Measurements from ENCODE around the gene DERA.
"Not testable (repeated sequence)": the region's sequence is repeated elsewhere in the genome, so short reads cannot be mapped to it uniquely, and the experiment has no call there.

Gene DERA

DNA sequence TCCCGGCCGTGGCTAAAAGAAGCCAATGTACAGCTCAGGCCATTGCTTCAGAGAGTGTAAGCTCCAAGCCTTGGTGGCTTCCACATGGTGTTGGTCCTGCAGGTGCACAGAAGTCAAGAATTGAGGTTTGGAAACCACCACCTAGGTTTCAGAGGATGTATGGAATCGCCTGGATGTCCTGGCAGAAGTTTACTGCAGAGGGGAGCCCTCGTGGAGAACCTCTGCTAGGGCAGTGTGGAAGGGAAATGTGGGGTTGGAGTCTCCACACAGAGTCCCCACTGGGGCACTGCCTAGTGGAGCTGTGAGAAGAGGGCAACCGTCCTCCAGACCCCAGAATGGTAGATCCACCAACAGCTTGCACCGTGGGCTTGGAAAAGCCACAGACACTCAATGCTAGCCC, 103.3 kb downstream of the DERA start:
- not testable (repeated sequence) for DNase-seq

DNA sequence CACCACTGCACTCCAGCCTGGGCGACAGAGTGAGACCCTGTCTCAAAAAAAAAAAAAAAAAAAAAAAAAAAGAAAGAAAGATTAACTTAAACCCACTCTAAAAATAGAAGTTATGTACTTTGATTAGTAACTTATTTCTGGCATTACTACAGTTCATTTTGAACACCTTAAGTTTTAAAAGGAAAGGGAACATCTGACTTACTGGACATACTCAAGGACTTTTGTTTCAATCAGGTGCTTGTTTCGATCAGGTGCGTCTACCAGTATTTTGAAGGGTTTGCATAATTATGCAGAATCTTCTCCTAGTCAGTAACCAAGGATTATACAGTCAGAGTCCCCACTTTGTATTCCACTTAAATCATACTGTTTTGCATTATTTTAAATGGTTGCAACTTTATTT, 105.6 kb downstream of the DERA start:
- no peak for DNase-seq

DNA sequence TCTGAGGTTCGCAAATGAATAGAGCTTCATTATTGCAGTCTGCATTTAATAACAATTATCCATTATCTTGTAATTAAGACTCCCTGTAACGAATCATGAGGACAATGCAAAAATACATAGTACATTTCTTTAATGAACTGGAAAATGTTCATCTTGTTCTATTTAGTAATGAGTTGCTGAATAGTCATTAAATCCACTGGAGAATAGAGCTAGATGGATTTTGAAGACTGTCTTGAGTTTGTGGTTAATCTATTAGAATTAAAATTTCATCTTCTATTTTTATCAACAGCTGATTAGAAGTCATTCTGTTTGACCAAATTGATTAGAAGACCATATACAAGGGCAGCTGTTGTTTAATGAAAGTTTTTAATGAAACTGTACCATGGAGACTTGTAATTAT, 107.2 kb downstream of the DERA start:
- DNase-seq: no peak

DNA sequence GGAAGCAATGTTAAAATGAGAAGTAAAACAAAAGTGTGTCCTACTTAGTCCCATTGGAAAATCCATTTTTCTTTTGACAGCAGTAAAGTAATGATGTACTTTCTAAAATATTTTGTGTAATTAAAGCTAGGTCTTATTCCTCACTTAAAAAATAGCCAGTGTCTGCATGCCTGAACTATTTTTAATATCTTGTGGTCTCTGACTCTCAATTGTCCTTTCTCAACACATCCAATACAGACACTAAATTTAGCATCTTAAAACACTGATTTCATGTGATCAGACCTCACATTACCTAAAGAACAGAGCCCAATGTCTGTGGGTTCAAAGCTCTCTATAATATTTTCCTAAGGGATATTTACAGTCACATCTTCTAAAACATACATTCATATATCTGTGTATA, 108.0 kb downstream of the DERA start:
- DNase-seq: no peak

DNA sequence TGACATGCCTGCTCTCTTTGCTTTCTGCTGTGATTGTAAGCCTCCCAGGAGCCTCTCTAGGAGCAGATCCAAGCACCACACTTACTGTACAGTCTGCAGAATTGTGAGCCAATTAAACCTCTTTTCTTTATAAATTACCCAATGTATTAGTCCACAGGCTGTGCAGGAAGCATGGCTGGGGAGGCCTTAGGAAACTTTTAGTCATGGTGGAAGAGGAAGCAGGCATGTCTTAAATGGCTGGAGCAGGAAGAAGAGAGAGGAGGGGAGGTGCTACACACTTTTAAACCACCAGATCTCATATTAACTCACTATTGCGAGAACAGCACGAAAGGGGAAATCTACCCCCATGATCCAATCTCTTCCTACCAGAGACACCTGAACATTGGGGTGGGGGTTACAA, 108.9 kb downstream of the DERA start:
- peak in 1 of 2 donors; percentile 13 for DNase-seq

DNA sequence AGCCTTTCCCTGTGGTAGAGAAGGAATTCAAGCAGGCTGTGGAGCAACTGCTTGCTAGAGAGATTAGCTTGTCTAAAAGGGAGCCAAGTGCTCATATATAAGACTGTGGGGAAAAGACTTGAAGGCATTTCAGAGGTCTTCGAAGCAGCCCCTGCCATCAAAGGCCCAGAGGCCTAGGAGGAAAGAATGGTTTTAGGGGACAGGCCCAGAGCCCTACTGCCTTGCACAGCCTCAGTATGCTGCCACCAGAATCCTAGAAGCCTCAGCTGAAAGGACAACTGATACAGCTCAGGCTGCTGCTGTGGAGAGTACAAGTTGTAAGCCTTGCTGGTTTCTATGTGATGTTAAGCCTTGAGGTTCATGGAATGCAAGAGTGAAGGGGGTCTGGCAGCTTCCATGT, 109.9 kb downstream of the DERA start:
- DNase-seq: no peak

DNA sequence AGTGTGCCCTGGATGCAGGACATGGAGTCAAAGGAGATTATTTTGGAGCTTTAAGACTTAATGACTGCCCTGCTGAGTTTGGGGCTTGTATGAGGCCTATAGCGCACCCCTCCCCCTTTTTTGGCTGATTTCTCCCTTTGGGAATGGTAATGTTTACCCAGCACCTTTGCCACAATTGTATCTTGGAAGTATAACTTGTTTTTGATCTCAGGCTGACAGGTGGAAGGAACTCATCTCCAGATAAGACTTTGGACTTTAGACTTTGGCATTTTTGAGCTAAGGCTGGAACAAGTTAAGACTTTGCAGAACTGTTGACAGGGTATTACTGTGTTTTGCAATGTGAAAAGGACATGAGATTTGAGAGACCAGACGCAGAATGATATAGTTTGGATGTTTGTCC, 110.5 kb downstream of the DERA start:
- DNase-seq: no peak

DNA sequence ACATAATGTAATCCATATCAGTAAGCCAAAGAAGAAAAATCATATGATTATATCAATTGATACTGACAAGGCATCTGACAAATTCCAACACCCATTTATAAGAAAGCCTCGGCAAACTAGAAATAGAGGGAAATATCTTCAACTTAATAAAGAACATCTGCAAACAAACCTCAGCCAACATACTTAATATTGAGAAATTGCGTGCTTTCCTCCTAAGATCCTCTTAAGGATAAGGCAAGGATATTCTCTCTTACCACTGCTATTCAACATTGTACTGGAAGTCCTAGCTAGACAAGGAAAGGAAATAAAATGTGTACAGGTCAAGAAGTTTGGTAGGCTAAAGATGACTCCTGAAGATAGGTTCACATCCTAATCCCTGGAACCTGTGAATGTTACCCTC, 115.9 kb downstream of the DERA start:
- no peak for DNase-seq

DNA sequence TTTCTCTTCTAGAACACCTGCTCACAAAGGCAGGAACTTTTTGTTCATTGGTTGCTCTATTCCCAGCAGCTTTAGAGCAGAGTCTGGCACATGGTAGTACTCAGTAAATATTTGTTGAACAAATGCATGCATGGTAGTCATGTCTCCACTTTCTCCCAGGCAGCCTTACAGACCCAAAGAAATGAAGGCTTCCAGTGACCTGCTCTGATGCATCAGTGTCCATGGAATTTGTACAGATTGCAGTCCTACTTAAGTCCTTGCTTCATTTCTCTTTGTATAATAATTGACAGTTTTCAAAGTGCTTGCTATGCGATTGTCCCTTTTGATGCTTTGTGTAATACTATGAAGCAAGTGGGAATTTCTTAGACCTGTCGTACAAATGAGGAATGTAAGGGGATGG, 119.6 kb downstream of the DERA start:
- DNase-seq: no peak

DNA sequence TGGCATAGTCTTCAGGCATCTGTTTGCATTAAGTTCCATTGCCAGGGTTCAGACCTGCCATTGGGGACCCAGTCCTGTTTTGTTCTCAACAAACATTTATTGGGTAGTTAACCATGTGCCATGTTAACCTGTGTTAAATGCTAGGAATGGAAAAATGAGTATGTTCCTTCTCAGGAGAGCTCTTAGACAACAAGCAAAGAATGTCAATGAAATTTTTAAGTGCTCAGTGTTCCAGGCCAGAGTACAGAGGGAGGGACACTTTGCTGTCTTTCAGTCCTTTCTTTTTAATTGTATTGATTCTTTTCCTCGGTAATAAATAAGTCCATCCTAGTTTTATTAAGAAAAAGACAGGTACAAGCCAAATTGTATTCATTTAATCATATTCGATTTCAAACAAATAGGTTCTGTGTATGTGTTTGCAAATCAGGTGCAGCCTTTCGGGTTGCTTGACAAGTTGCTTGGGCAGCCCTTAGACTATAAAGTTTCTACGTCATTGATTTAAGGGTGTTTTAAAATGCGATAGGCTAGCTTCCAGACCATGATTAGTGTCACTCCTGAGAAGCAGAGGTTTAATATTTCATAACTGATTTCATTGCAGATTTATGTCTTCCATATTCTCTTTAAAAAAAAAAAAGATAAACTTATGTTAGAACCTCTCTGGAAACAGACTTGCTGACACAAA, 123.1 kb downstream of the DERA start:
- no peak for DNase-seq

DNA sequence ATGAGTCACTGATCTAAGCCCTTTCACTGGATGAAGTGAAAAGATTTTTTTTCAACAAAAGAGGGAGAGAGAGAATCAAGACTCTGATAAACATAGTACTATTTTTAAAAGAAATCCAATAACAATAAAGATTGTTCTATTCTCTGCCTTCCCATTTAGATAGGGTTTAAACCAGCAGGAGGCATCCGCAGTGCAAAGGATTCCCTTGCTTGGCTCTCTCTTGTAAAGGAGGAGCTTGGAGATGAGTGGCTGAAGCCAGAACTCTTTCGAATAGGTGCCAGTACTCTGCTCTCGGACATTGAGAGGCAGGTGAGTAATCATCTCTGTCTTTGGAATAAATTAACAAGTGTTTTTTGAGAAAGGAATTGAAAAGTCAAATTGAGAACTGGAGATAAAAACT, 124.9 kb downstream of the DERA start:
- no peak for DNase-seq

DNA sequence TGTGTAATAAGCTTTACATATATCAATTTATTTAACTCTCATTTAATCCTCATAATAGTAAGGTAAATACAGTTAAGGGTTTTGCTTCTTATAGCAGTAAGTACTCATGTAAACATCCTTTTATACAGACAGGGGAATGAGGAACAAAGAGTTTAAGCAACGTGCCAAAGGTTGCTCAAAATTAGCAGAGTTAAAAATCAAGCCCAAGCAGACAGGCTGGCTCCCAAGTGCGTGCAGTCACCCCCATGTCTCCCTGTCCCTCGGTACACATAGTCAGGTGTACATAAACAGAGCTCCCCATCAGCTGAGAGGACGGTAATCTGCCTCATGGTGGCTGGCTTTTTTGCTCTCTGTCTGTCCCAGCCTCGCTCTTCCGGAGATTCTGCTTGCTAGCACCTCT, 126.4 kb downstream of the DERA start:
- DNase-seq: no peak

DNA sequence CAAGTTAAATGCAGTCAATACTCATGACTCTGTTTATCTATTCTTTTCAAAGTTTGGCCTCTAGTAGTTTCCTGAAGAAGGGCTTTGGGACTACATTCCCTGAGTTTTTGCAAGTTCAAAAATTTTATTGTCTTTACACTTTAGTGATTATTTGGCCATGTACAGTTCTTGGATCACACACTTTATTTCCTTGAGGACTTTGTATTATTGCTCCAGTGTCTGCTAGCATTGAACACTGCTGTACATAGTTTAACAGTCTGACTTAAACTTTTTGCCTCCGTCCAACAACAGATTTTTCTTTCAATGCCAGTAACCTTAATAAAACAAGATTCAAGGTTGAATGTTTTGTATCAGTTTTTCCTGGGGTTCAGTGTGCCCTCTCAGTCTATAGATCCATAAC, 132.3 kb downstream of the DERA start:
- DNase-seq: no peak

DNA sequence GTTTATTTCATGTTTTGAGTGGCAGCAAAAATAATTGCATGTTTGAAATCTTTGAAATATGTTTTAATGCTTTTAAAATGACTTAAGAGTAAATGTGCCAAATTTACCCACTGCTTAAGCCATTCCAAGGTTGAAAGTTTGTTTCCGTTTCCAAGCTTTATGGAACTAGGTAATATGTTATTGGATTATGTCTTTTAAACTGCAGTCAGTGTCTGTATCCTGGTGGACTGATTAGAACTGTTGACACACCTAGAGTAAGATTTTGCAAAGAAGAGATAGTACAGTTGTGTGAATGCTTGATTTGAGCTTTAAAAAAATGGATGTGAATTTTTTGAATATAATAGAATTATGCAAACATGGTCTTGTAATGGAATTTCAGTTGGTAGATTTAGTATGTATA, 135.1 kb downstream of the DERA start:
- DNase-seq: no peak

DNA sequence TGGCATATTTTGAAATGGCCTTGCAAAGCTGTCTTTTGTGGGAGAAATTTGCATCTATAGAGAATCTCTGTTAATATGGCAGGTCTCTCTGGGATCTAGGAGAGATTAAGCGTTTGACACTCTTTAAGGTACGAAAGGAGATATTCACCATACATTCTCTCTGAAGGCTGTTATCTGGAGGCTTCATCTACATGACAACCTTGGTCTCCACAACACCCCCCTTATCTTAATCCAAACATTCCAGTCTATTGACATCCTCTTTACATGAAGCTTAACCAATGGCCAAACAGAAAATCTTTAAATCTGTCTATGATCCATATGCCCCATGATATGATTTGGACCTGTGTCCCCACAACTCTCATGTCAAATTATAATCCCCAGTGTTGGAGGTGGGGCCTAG, 137.4 kb downstream of the DERA start:
- DNase-seq: no peak

DNA sequence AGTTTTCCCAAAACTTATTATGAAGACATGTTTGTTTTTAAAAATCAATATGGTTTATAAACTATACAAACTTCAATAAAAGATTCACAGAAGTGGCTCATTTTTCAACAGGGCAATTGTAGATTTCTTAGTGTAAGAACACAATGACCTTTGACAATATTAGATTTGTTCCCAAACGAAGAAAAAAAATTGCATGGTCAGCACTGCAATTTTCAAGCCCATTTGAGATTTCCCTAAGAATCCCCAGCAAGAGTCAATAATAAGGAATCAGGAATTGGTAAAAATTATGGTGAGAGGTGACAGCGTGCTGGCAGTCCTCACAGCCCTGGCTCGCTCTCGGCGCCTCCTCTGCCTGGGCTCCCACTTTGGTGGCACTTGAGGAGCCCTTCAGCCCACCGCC, 145.8 kb downstream of the DERA start:
- DNase-seq: no peak

DNA sequence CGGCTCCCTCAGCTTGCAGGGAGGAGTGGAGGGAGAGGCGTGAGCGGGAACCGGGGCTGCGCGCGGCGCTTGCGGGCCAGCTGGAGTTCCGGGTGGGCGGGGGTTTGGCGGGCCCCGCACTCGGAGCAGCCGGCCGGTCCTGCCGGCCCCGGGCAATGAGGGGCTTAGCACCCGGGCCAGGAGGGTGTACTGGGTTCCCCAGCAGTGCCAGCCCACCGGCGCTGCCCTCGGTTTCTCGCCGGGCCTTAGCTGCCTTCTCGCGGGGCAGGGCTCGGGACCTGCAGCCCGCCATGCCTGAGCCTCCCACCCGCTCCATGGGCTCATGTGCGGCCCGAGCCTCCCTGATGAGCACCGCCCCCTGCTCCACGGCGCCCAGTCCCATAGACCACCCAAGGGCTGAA, 146.2 kb downstream of the DERA start:
- DNase-seq: not testable (repeated sequence)

DNA sequence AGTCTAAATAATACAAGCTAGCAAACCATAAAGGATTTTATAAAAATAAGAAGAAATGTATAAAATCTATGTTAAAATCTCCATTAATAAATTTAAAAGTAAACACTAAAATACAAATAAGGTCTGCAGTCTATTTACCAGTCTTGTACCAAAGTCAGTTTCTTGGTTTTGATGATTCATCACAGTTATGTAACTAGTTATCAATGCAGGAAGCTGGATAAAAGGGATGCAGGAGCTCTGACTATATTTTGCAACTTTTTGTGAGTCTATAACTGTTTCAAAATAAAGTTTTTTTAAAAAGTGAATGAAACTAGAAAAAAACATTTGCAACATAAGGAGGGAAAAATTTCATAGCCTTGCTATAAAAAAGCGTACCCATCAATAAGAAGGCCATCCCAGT, 151.5 kb downstream of the DERA start:
- DNase-seq: peak; percentile 10 to 26

DNA sequence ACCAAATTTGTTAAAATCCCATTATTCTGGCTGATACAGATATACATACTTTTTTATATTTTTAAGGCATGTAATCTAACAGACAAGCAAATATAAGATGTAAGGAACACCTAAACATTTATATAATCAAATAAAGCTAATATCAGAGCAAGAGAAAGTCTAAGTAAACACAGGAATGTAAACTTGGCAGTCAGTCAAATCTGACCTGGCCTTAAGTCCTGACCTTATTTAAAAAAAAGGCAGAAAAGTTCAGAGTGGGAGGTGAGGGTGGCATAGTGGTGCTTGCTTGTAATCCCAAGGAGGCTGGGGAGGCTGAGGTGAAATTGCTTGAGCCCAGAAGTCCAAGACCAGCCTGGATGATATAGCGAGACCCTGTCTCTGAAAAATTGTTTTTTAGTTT, 152.6 kb downstream of the DERA start:
- DNase-seq: no peak

DNA sequence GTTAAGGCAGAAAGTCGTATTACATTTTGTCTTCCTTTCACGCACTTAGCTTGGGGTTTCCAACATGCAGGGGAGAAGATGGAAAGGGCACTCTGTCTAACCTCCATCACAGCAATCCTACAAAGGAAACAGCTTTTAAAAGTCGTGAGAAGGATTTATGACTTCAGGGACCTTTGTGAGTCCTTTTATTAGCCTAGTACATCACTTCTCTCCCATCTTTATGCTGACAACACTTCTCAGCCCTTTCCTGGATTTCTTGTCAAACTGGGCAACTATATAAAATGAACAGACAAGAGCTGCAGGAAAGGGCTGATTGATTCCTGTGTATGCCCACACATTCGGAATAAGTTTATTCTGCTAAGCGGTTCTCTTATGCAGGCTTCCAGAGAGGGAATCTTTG, 159.0 kb downstream of the DERA start:
- no peak for DNase-seq

DNA sequence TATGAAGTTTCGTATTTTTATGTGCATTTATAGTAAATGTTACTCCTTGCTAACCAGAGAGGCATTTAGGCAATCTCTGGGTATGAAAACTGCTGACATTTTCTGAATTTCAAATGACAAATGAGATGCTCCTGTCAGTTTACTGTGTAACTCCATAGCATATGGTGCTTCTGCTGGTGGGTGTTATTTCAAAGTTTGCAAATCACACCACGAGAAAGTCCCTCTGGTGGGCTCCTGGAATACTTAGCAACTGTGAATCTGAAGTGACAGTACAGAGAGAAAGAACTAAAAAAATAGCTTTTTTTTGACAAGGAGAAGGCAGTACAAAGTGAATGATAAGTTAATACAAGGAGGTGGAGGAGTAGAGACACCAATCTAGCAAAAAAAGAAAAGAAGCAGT, 161.5 kb downstream of the DERA start:
- DNase-seq: no peak

DNA sequence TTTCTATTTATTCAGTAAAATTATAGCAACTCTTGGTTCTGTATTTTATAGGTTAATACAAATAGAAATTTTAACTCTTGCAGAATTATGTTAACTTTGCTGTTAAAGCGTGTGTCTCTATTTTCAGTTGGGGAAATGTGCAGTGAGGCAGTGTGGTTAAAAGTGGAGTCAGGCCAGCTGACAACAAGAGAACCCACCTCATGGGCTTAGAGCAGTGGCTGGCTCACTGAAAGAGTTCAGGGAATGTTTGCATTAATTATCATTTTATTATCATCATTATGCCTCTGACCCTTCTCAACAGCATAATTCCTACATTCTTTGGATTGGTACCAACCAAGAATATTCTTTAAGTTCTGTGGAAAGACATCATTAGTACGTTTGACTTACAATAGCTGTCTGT, 163.8 kb downstream of the DERA start:
- DNase-seq: no peak

DNA sequence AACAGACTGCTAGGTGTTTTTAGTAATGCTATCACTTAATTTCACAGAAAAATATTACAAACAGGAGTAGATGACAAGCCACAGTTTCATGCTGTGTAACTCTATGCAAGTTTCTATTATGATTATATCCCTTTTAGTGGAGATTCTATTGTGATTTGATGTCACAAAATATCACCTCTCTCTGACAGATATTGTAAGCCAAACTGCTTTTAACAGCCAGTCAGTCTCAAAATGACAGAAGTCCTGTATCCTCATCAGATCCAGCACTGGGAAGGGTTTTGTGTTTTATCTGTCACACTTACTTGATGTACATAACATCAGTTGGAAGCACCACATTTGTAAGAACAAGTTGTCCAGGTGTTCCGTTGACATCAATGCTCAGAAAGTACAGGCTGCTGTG, 164.8 kb downstream of the DERA start:
- DNase-seq: no peak

DNA sequence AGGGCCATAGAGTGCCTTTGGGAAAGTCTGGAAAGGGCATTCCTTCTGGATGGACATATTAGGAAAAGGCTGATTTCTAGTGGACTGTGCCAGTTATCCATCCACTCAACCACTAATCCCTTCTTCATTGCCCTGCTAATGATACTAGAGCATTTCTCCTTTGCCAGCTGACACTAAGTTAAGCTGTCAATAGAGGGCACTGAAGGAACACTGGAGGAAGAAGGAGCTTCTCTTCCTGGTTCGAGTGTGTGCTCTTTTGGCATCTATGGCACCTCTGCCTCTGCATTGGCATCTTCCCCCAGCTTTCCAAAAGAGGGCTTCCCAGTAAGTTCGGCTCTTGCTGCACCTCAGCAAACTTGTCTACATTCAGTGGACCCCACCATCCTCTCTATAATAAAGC, 165.4 kb downstream of the DERA start:
- DNase-seq: peak; percentile 38 to 64

DNA sequence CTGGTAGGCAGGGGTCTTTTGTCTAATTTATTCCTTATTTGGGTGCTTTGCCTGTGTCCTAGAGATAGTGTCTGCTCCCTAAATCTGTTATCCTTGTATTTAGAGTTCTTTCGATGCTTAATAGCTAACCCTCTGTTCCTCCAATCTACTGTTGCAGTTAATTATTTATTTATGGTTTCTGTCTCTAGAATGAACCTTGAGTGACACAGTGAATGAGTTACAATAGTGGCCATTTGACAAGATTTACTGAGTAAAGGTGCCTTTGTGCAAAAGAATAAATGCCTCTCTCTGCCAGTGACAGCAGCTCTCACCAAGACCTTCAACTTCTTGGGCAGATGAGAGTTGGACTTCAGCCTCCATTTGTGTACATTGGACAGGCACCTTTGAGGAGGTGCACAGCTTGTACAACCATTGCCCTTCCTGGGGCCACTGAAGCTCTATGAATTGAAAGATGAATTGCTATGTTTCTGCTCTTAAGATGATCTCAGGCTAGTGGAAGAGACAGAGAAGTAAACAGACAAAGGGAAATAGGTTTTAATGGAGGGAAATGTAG, 165.9 kb downstream of the DERA start:
- DNase-seq: no peak

Data from inflammatory macrophage treated with lipopolysaccharide for 1 hour (primary cell).